HG03066 (cell line): Measurements from ENCODE around the gene TM9SF4.
A peak's percentile ranks its signal among the peaks of the same experiment; 100 is the strongest.

Experiments used
- ATAC-seq: cut with Tn5 transposase; IDR thresholded peaks from one replicate; pipeline ENCODE4 v1.9.1; 2021; ENCODE audit warnings: low read depth; ENCODE audit not compliant: unreplicated experiment

TM9SF4 gene

DNA sequence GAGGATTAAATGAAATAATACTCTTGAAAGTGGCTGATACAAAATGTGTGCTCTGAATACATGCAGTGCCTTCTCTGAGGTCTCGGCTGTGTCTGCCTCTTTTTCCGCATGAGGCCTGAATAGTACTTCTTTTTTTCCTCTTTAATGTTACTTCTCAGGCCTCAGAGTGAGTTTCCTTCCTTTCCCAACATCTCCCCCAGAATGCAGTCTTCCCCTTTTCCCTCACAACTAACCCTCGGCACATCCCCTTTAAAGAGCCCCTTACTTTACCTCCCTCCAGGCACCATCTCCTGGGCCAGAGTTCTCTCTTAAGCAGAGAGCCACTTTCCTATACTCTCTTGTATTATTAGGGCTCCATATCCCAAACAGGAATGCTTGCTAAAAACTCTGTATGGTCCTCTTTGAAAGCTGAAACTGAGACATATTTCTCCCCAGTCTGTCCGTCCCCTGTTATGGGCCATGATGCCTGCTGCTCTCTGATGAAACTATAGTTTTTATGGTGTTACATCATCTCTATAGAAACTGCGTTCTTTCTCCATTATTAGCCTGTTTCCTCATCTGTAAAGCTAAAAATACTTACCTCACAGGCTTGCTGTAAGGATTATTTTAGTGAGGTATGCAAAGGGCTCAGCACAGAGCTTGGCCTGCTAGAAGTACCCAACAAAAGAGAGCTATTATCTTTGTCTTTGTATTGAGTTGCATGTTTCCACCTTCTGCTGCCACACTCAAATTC lies 95.8 kb downstream of the TM9SF4 start:
- ATAC-seq = no peak

GRCh38 chr20:32205843-32206759 lies 96.6 kb downstream of the TM9SF4 start:
- no peak for ATAC-seq

DNA sequence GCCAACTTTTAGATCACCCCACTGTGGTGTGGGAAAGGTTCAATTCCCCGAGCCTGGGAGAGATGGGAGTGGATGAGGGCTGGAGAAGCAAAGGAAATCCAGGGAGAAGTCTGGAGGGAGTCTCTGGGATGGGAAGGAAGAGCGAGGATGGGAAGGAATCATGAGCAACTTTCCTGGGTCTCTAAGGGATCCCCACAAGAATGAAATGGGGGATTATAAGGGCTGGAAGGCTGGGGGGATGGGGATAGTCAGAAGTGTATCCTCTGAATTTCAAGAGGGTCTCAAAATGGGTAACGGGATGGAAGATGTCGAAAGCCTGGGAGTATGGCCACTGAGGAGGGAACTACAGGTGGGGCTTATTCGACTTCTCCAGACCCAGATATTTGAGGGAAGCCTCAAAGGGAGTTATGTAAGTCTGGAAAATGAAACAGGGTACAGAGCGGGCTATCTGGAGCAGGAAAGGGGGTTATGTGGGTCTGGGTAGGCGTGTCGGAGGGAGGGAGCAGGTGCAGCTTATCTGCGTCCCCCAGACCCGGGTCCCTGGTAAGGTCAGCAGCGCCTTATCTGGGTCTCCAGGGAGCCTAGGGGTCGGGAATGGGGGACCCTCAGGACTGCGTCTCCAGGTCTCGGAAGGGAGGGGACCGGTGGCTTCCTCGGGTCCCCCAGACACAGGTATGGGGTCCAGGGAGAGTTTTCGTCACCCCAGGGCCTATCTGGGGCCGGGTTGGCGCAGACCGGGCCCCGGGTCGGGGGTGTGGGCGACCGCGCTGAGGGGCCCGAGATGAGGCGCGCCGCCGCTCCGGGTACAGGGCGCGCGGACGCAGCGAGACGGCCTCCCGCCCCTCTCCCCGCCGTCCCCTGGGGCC lies 97.5 kb downstream of the TM9SF4 start:
- no peak for ATAC-seq

DNA sequence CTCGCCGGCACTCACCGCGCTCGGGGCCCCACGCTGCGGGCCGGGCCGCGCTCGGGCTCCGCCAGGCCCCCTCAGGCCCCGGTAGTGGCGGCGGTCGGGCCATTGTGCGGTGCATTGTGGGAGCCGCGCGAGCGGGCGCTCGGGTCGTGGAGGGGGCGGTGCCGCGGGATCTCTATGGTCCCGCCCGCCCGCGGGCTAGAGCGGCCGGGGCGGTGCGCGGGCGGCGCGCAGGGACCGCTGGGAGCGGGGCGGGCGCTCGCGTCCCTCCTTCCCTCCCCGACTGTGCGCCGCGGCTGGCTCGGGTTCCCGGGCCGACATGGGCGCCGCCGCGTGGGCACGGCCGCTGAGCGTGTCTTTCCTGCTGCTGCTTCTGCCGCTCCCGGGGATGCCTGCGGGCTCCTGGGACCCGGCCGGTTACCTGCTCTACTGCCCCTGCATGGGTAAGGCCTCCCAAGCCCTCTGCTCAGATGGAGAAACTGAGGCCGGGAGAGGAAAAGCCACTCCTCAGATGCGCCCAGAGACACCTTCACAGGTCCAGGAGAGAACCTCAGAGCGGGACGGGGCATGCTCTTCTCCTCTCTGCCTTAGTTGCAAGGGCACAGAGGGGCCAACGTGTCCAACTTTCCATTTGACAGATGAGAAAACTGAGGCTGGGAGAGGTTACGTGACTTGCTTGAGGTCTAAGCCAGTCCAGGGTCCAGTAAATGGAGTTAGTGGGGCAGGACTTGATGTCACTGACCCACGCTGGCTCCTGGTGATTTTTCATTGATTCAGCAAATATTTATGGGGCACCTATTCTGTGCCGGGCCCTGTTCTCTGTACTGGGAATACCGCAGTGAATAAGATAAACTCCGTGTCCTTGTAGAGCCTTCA lies 98.3 kb downstream of the TM9SF4 start, which contains the start of the genes PLAGL2 and POFUT1:
Gene PLAGL2, minus strand, starts transcription at position 118 of the 873 bp plus-strand sequence. CDS start 5,565 bp downstream, outside the sequence.
Gene POFUT1, plus strand, starts transcription at position 255 of the 873 bp plus-strand sequence. Its CDS starts 62 bp downstream, at position 317.
- peak; percentile 83 for ATAC-seq

- ATAC-seq = no peak
These were observed 99.1 kb downstream of the TM9SF4 start for GRCh38 chr20:32208499-32209154.

- ATAC-seq = no peak
These were observed 100.5 kb downstream of the TM9SF4 start for GRCh38 chr20:32209850-32210605.

DNA sequence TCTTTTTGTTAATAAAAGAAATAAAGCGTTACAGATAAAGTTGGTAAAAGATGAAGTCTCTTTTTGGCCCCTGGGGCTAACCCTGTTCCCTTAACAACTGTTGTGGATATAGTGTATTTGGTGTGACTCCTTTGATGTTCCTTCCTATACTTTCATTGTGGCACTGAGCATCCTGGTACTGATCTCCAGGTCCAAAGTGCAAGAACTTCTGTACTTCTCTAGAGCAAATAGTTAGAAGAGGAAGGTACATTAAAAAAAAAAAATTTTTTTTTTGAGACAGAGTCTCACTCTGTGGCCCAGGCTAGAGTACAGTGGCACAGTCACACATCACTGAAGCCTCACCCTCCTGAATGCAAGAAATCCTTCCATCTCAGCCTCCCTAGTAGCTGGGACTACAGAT lies 104.4 kb downstream of the TM9SF4 start:
- ATAC-seq = no peak

DNA sequence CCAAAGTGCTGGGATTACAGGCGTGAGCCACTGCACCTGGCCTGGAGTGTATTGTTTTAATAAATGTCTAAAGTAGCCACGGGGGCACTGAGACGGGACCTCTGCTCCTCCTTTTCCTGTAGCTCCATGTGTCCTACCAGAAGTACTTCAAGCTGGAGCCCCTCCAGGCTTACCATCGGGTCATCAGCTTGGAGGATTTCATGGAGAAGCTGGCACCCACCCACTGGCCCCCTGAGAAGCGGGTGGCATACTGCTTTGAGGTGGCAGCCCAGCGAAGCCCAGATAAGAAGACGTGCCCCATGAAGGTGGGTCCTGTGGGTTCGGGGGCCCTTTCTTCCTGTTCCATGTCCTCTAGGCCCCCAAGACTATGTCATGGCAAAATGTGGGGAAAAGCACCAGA lies 105.6 kb downstream of the TM9SF4 start:
- no peak for ATAC-seq

- no peak for ATAC-seq
These were observed 106.2 kb downstream of the TM9SF4 start for GRCh38 chr20:32215729-32216128.

DNA sequence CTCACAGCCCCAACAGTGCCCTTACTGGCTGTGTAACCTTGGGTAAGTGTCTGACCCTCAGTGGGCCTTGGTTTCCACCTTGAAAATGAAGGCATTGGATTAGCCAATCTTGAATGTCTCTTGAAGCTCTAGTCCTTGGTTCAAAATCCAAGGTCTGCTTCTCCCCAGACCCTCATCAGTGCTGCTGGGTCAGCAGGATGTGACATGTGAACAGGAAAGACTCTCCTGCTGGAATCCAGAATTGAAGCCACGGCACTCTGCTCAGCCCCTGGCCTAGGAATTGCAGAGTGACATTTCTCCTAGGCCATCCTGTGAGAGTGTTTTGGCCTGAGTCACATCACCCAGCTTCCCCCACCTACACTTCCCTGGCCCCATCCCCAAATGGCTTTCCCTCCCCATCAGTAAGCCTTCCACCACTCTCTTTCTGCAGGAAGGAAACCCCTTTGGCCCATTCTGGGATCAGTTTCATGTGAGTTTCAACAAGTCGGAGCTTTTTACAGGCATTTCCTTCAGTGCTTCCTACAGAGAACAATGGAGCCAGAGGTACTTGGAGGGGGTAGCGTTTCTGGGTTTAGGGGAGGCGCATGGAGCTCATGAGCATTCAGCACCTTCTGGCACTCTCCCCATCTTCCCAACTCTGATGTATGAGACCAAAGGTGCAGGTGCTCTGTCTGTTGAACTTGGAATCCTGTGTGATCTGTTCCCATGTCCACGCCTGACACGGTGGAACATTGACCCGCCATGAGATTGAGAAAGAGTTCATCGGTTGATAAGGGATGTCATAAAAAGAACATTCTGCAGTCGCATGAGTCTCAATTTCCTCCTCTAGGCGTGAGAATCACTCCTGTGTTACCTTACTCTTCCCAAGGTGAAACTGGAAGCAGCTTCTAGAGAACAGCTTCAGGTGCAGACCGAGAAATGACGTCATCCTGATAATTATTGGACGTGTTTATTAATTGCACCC lies 106.9 kb downstream of the TM9SF4 start:
- ATAC-seq = no peak
